Endothelial cell (in vitro differentiated cells): ENCODE results near the gene BTBD2. TPM values are rescaled to one million over a fixed set of nuclear protein-coding genes. Genes with fewer than 3 reads are reported as not detected.

Source experiments
- DNase-seq: peaks from one replicate; pipeline ENCODE4 v3.0.0; 2021; ENCODE audit warnings: low spot score
- H3K27ac Mint-ChIP-seq: one replicate; pipeline ENCODE4 v1.8.0; 2021; ENCODE audit warnings: mixed read lengths, inconsistent platforms; ENCODE audit not compliant: unreplicated experiment
- H3K27me3 Mint-ChIP-seq: one replicate; pipeline ENCODE4 v1.8.0; 2021; ENCODE audit warnings: mild to moderate bottlenecking, moderate library complexity, mixed read lengths, inconsistent platforms; ENCODE audit not compliant: unreplicated experiment
- H3K36me3 Mint-ChIP-seq: one replicate; pipeline ENCODE4 v1.8.0; 2021; ENCODE audit warnings: mild to moderate bottlenecking, low read depth, mixed read lengths, inconsistent platforms; ENCODE audit not compliant: unreplicated experiment
- H3K4me1 Mint-ChIP-seq: one replicate; pipeline ENCODE4 v1.8.0; 2021; ENCODE audit warnings: mild to moderate bottlenecking, mixed read lengths, inconsistent platforms; ENCODE audit not compliant: unreplicated experiment
- H3K4me3 Mint-ChIP-seq: one replicate; pipeline ENCODE4 v1.8.0; 2021; ENCODE audit warnings: mild to moderate bottlenecking, mixed read lengths, inconsistent platforms; ENCODE audit not compliant: unreplicated experiment
- H3K9me3 Mint-ChIP-seq: one replicate; pipeline ENCODE4 v1.8.0; 2021; ENCODE audit warnings: mixed read lengths, inconsistent platforms; ENCODE audit not compliant: unreplicated experiment
- total RNA-seq: library from RNA; stranded (reverse); fragmentation: NEBNext Ultra II Directional; extraction: Animal tissue kit (Norgen Biotek cat#: 25700); gene quantifications from one replicate; pipeline ENCODE4 v1.2.1, GENCODE V29; 2021; ENCODE audit not compliant: unreplicated experiment
- TF ChIP-seq, protein P1 (sequence below): fragments of 200-600 bp; sonication (generic); IDR thresholded peaks from one replicate; pipeline ENCODE4 v1.5.0; 2021; ENCODE audit warnings: antibody characterized with exemption; ENCODE audit not compliant: unreplicated experiment

The BTBD2 gene
- total RNA-seq, 1 donor from 2014 or later = 80.5 TPM

DNA sequence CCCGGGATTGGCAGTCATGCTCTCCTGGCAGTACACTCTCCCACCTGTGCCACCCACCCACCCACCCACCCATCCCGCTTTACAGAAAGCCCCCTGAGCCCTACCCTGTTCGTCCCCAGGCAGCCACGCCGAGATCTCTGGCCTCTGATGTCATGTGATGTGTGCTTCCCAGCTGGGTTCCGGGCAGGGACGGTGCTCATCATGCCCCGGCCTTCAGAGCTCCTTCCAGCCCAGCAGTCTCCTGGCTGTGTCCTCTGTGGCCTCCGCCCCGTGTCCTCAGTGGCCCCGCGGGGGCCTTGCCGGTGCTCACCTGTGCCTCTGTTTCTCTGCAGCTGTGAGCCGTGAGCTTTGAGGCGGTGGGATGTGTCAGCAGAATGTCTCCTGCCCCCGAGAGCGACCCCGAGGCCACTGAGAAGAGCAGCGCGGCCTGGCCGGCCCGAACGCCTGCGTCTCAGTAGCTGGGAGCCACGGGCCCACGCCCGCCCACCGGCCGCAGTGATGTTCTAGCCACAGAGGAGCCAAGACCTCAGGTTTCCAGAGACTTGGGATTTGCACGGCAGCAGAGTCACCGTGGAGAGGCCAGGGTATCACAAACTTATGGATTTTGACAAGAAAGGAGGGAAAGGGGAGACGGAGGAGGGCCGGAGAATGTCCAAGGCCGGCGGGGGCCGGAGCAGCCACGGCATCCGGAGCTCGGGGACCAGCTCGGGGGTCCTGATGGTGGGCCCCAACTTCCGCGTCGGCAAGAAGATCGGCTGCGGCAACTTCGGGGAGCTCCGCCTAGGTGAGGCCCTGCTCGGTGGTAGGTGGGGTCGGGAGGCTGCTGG is 46.1 kb downstream of the BTBD2 start:
- H3K4me1 Mint-ChIP-seq = no peaks in the 10 kb centered on the region
- no peak for DNase-seq
- H3K27me3 Mint-ChIP-seq = peaks cover 3% of the 10 kb centered on the region
- TF ChIP-seq, protein P1, sequence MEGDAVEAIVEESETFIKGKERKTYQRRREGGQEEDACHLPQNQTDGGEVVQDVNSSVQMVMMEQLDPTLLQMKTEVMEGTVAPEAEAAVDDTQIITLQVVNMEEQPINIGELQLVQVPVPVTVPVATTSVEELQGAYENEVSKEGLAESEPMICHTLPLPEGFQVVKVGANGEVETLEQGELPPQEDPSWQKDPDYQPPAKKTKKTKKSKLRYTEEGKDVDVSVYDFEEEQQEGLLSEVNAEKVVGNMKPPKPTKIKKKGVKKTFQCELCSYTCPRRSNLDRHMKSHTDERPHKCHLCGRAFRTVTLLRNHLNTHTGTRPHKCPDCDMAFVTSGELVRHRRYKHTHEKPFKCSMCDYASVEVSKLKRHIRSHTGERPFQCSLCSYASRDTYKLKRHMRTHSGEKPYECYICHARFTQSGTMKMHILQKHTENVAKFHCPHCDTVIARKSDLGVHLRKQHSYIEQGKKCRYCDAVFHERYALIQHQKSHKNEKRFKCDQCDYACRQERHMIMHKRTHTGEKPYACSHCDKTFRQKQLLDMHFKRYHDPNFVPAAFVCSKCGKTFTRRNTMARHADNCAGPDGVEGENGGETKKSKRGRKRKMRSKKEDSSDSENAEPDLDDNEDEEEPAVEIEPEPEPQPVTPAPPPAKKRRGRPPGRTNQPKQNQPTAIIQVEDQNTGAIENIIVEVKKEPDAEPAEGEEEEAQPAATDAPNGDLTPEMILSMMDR = no peak
- H3K36me3 Mint-ChIP-seq = peaks cover 9% of the 10 kb centered on the region
- no peak overlapping the region for H3K27ac Mint-ChIP-seq
- H3K4me3 Mint-ChIP-seq = no peak overlapping the region
- H3K9me3 Mint-ChIP-seq = no peaks in the 10 kb centered on the region

DNA sequence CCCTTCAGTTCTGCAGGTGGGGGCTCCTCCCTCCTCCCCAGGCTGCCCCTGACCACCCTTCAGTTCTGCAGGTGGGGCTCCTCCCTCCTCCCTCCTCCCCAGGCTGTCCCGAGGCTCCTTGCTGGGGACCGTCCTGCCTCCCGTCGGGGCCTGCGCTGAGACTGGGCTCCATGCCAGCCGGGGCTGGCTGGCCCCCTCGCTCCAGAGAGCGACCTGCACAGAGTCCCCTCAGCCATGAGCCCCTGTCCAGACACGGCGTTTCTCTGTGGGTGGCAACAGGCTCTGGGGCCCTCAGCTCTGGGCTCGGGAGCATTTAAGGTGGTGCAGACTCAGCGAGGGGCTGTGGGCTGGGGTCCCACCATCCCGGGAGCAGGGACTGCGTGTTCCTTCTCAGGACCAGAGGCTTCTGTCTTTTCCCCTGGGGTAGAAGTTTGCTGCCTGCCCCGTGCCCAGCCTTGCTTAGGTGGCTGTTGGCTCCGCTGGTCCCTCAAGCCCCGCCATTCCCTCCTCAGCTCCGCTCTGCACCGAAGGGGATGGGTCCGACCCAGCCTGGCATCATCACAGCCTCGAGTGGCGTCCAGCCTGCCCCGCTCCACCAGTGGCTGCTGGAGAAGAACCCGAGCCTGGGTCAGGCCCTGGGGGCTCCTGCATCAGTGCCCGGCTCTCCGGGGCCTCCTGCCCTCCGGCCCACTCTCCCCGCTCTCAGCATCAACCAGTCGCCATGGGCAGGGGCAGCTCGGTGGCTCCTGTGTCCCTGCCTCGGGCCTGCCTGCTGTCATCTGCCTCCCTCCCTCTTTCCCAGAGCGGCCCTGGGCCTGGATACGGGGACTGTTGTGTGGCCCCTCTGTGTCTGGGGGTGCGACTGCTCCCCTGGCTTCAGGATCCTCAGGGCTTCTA is 47.0 kb downstream of the BTBD2 start:
- H3K4me3 Mint-ChIP-seq = no peak overlapping the region
- H3K4me1 Mint-ChIP-seq = no peaks in the 10 kb centered on the region
- no peaks in the 10 kb centered on the region for H3K9me3 Mint-ChIP-seq
- no peak overlapping the region for H3K27ac Mint-ChIP-seq
- H3K27me3 Mint-ChIP-seq = no peaks in the 10 kb centered on the region
- DNase-seq = no peak
- H3K36me3 Mint-ChIP-seq = peaks cover 8% of the 10 kb centered on the region
- TF ChIP-seq, protein P1 = no peak

DNA sequence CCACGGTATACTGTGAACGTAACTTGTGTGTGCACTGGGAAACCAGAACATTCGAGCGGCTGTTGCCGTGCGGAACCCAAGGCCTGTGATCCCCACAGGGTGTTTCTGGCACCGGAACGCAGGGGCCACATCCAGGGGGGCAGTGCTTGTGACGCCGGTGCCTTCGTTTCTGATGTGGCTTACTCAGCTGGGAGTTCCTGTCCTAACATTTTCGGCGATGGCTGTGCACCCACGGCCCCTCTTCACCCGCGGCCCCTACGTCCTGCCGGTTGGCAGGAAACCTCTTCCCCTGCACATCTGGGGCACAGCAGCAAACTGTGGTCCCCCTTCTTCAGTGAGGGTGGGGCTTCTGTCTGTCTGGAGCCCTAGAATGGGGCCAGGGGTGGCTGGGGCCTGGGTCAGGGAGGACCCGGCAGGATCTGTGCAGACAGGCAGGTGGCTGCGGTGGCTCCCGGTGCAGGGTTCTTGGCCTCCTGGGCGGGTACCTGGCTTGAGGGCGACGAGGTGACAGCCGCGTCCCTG is 48.4 kb downstream of the BTBD2 start:
- TF ChIP-seq, protein P1 = no peak
- no peak overlapping the region for H3K4me3 Mint-ChIP-seq
- H3K36me3 Mint-ChIP-seq = peaks cover 11% of the 10 kb centered on the region
- H3K9me3 Mint-ChIP-seq = no peaks in the 10 kb centered on the region
- DNase-seq = no peak
- H3K27ac Mint-ChIP-seq = no peak overlapping the region
- H3K27me3 Mint-ChIP-seq = no peaks in the 10 kb centered on the region
- no peaks in the 10 kb centered on the region for H3K4me1 Mint-ChIP-seq

DNA sequence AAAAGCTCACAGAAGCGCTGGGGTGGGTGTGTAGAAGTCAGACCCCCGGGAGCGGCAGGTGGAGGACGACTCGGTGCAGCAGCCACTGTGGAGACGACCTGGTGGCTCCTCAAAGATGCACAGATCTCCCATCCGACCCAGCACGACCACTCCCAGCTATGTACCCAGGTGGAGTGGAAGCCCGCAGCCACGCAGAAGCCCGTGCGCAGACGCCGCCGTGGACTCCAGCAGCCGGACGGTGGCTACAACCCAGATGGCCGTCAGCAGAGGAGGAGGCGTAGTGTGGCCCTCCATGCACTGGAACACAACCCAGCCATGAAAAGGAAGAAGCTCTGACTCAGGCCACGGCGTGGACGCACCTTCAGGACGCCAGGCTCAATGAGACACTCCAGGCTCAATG is 52.8 kb downstream of the BTBD2 start:
- TF ChIP-seq, protein P1 = no peak
- H3K9me3 Mint-ChIP-seq = no peaks in the 10 kb centered on the region
- peaks cover 14% of the 10 kb centered on the region for H3K36me3 Mint-ChIP-seq
- H3K4me1 Mint-ChIP-seq = peaks cover 3% of the 10 kb centered on the region
- no peak overlapping the region for H3K27ac Mint-ChIP-seq
- no peak overlapping the region for H3K4me3 Mint-ChIP-seq
- H3K27me3 Mint-ChIP-seq = peaks cover 7% of the 10 kb centered on the region
- no peak for DNase-seq
